NCI-H2029 treated with DMSO at 0.1 percent for 48 hours (cell line): ENCODE measurements around the gene OR8J1.
"Not testable (repeated sequence)": the region's sequence is repeated elsewhere in the genome, so short reads cannot be mapped to it uniquely, and the experiment has no call there.

Experiments used
- DNase-seq: peaks from one replicate; lab custom pipeline; 2025; lab: John Stamatoyannopoulos, UW

OR8J1 gene

GRCh38 chr11:56353991-56354390 is at the start of gene OR8J1:
TSS of gene OR8J1 (plus strand) at chr11:56354291. CDS start at chr11:56360247, 5,956 bp downstream.
- DNase-seq: no peak

- no peak for DNase-seq
Measured at GRCh38 chr11:56307836-56308235, 46.3 kb upstream of the OR8J1 start.

DNA sequence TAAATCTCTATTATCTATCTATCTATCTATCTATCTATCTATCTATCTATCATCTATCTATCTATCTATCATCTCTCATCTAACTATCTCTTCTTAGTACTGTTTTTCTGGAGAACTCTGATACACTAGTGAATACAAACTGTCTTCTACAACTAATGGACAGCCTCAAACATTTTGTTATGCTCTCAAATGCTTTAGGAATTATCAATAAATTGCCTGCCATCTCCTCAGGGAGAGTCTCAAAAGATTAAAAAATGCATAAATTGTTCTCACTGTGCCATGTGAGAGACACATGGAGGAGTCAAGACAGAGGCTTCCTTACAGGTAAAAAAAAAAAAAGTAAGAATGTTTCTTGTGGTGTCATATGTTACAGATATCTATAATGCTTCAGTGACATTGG is 39.2 kb upstream of the OR8J1 start, which contains the start of gene OR8K3:
Gene OR8K3 (plus strand): TSS at position 301 of the 400 bp plus-strand sequence. CDS start 3,163 bp downstream, outside the sequence.
- DNase-seq: no peak

DNA sequence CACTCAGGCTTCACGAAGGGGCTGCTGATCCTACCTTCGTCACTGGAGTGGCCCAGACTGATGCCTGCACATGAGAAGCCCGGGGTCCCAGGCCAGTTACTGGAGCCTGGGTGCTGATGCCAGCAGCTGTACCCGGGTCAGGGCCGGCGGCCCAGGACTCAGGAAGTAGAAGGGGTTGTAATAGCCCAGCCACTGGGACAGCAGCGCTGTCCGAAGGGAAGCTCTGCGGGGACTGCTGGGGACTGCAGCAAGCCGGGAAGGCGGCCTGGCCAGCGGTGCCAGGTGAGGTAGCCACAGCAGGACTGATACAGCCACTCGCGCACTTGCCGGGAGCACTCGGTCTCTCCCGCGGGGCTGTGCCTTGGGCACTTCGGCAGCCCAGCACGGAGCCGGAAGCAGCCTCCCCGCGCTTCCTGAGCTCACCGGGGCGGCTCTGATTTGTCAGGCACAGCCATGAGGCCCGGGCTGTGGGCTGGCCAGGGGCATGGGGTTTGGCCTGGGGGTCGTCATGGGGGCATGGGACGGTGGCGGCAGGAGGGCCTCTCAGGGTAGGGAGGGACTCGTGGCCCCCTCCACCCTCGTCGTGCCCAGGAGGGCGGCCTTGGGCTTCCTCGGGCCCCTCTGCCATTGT is 22.1 kb upstream of the OR8J1 start:
- no peak for DNase-seq

DNA sequence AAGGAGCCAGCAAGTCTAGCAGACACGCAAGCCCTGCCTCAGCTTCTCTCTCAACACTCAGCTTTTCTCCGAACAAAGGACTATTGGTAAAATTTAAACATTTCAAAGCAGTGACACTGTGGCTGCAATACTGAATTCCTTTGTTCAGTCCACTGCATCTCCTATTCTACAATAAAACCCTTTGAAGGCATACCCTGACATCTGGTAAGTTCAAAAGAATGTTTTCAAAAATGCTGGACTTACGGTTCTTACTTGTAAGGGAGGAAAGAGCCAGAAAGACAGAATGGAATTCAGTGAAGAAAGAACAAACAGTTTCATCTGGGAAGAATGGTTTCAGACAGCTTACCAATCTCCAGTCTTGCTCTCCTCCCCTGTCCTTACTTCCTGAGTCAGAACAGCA is 20.9 kb upstream of the OR8J1 start:
- no peak for DNase-seq

GRCh38 chr11:56340289-56340688 is 13.8 kb upstream of the OR8J1 start:
- DNase-seq: no peak

DNA sequence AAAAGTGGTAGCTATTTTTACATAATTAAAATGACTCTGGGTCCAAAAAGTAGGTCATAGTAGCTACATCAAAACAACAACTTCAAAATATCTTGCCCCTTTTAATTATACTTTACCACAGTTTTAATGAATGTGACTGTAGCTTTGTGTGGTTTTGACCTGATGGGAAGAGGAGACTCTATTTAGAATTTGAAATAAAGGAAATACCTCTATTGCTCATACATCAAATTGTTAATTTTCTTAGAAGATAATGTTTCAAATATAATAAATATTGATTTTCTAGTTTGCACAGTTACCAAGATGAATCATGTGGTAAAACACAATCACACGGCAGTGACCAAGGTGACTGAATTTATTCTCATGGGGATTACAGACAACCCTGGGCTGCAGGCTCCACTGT is 8.4 kb upstream of the OR8J1 start, which contains the start of gene OR8K1:
Gene OR8K1 (plus strand): TSS at position 301 of the 400 bp plus-strand sequence. CDS start 0 bp downstream, at position 301.
- no peak for DNase-seq

DNA sequence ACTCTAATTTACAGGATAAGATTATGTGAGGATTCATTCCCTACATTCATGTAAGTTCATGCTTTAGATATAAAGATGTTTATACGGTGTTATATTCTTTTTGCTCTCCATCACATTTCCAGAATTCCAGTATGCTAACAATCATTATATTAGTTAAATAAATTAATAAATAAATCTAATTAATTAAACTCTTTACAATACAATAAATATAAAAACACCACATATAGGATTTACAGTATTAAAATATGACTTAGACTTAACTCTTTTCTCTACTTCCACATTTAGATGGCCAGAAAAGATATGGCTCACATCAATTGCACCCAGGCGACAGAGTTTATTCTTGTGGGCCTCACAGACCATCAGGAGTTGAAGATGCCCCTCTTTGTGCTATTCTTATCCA is 21.2 kb downstream of the OR8J1 start, which contains the start of gene OR8U1:
Gene OR8U1 (plus strand): TSS at position 301 of the 400 bp plus-strand sequence. CDS start 0 bp downstream, at position 301.
- no peak for DNase-seq

DNA sequence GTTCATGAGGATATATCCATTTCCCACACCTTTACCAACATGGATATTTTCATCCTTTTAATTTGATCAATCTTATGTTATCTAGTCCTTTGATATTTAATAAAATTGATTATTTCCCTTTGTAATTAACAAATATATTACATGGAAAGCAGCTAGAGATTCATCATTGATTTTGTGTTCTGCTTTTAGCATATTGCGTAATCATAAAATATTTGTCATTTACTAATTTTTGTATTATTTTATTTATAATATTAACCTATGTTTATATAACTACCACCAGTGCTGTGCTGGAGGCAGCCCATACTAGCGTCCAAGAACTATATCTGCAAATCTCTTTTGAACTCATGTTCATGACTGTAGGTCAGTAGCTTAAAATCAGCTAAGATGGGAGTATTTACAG is 26.0 kb downstream of the OR8J1 start:
- no peak for DNase-seq

- no peak for DNase-seq
Measured at GRCh38 chr11:56394381-56394780, 40.3 kb downstream of the OR8J1 start.

GRCh38 chr11:56396047-56396446 is 42.0 kb downstream of the OR8J1 start:
- no peak for DNase-seq

- DNase-seq: not testable (repeated sequence)
Measured at GRCh38 chr11:56401858-56402461, 47.9 kb downstream of the OR8J1 start.

DNA sequence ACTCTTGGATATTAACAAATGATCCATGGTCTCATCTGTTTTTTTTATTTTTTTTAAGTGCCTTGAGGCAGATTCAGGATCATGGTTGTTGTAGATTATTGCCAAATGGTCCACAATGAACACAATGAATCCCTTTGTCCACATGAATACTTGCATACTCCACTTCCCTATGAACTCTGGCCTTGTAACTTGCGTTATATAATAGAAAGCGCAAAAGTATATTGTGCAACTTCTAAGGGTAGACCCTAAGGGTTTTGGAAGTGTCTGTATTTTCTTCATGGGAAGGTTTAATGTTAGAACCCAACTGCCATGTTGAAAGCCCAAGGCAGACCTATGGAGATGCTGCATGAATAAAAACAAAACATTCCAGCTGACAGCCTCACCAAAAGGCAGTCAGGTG is 50.3 kb downstream of the OR8J1 start:
- no peak for DNase-seq

- DNase-seq: no peak
Measured at GRCh38 chr11:56410801-56411200, 56.7 kb downstream of the OR8J1 start.
